Measurements from ENCODE around the gene GIPC3. TPM values are rescaled to one million over a fixed set of nuclear protein-coding genes. Genes with fewer than 3 reads are reported as not detected.

Gene GIPC3
- polyA plus RNA-seq, 1 donor: 1.6 TPM

GRCh38 chr19:3612901-3613741 lies 27.8 kb downstream of the GIPC3 start:
- peaks cover 20% of the 10 kb centered on the region for H3K9me3 ChIP-seq (ENCODE audit: control insufficient read depth, low read depth, low read length)
- no peak overlapping the region for H3K4me3 ChIP-seq (ENCODE audit: low read length)
- no peak for DNase-seq
- no peak overlapping the region for H3K27ac ChIP-seq (ENCODE audit: low read length)
- H3K36me3 ChIP-seq (ENCODE audit: control insufficient read depth, insufficient read depth, low read length): peaks cover 39% of the 10 kb centered on the region
- H3K27me3 ChIP-seq (ENCODE audit: control insufficient read depth, insufficient read depth, low read length): no peaks in the 10 kb centered on the region
- peaks cover 3% of the 10 kb centered on the region for H3K4me1 ChIP-seq (ENCODE audit: control insufficient read depth, insufficient read depth, low read length)
- WGBS (ENCODE audit: insufficient coverage, low lambda C conversion rate): no CpG with 5 or more reads among the region's 79 CpGs

GRCh38 chr19:3613818-3614661 lies 28.8 kb downstream of the GIPC3 start:
- no peak for DNase-seq
- Histone ChIP-seq H3K9me3 (ENCODE audit: control insufficient read depth, low read depth, low read length) (peaks cover 20% of the 10 kb centered on the region), H3K36me3 (ENCODE audit: control insufficient read depth, insufficient read depth, low read length) (peaks cover 44% of the 10 kb centered on the region), H3K4me3 (ENCODE audit: low read length) (no peak overlapping the region), H3K27me3 (ENCODE audit: control insufficient read depth, insufficient read depth, low read length) (no peaks in the 10 kb centered on the region), H3K27ac (ENCODE audit: low read length) (no peak overlapping the region), H3K4me1 (ENCODE audit: control insufficient read depth, insufficient read depth, low read length) (peaks cover 3% of the 10 kb centered on the region)
- WGBS (ENCODE audit: insufficient coverage, low lambda C conversion rate): no CpG with 5 or more reads among the region's 39 CpGs

- WGBS (ENCODE audit: insufficient coverage, low lambda C conversion rate): no CpG with 5 or more reads among the region's 18 CpGs
Observed at GRCh38 chr19:3614858-3615505, 29.7 kb downstream of the GIPC3 start.

GRCh38 chr19:3615524-3616135 lies 30.4 kb downstream of the GIPC3 start:
- Histone ChIP-seq H3K4me1 (ENCODE audit: control insufficient read depth, insufficient read depth, low read length) (peaks cover 3% of the 10 kb centered on the region), H3K27ac (ENCODE audit: low read length) (no peak overlapping the region), H3K27me3 (ENCODE audit: control insufficient read depth, insufficient read depth, low read length) (no peaks in the 10 kb centered on the region), H3K9me3 (ENCODE audit: control insufficient read depth, low read depth, low read length) (peaks cover 16% of the 10 kb centered on the region), H3K36me3 (ENCODE audit: control insufficient read depth, insufficient read depth, low read length) (peaks cover 58% of the 10 kb centered on the region), H3K4me3 (ENCODE audit: low read length) (no peak overlapping the region)
- DNase-seq: no peak
- 100% methylated on average over 1 of the region's 26 CpGs for WGBS (ENCODE audit: insufficient coverage, low lambda C conversion rate)

More at GRCh38 chr19:3614858-3615505, 29.7 kb downstream of the GIPC3 start:
- DNase-seq: no peak
- Histone ChIP-seq H3K27ac (ENCODE audit: low read length) (no peak overlapping the region), H3K4me3 (ENCODE audit: low read length) (no peak overlapping the region), H3K36me3 (ENCODE audit: control insufficient read depth, insufficient read depth, low read length) (peaks cover 52% of the 10 kb centered on the region), H3K27me3 (ENCODE audit: control insufficient read depth, insufficient read depth, low read length) (no peaks in the 10 kb centered on the region), H3K9me3 (ENCODE audit: control insufficient read depth, low read depth, low read length) (peaks cover 16% of the 10 kb centered on the region), H3K4me1 (ENCODE audit: control insufficient read depth, insufficient read depth, low read length) (peaks cover 3% of the 10 kb centered on the region)

GRCh38 chr19:3617463-3617862 lies 32.2 kb downstream of the GIPC3 start:
- Histone ChIP-seq H3K4me1 (ENCODE audit: control insufficient read depth, insufficient read depth, low read length) (peaks cover 3% of the 10 kb centered on the region), H3K27me3 (ENCODE audit: control insufficient read depth, insufficient read depth, low read length) (no peaks in the 10 kb centered on the region), H3K4me3 (ENCODE audit: low read length) (no peak overlapping the region), H3K9me3 (ENCODE audit: control insufficient read depth, low read depth, low read length) (peaks cover 4% of the 10 kb centered on the region), H3K36me3 (ENCODE audit: control insufficient read depth, insufficient read depth, low read length) (peaks cover 56% of the 10 kb centered on the region), H3K27ac (ENCODE audit: low read length) (no peak overlapping the region)
- DNase-seq: no peak
- no CpG with 5 or more reads among the region's 19 CpGs for WGBS (ENCODE audit: insufficient coverage, low lambda C conversion rate)

- Histone ChIP-seq H3K4me3 (ENCODE audit: low read length) (no peak overlapping the region), H3K9me3 (ENCODE audit: control insufficient read depth, low read depth, low read length) (peaks cover 3% of the 10 kb centered on the region), H3K27ac (ENCODE audit: low read length) (no peak overlapping the region), H3K27me3 (ENCODE audit: control insufficient read depth, insufficient read depth, low read length) (no peaks in the 10 kb centered on the region), H3K36me3 (ENCODE audit: control insufficient read depth, insufficient read depth, low read length) (peaks cover 56% of the 10 kb centered on the region), H3K4me1 (ENCODE audit: control insufficient read depth, insufficient read depth, low read length) (peaks cover 3% of the 10 kb centered on the region)
- no CpG with 5 or more reads among the region's 31 CpGs for WGBS (ENCODE audit: insufficient coverage, low lambda C conversion rate)
- DNase-seq: no peak
Observed at GRCh38 chr19:3618144-3618810, 33.0 kb downstream of the GIPC3 start.

- Histone ChIP-seq H3K36me3 (ENCODE audit: control insufficient read depth, insufficient read depth, low read length) (peaks cover 59% of the 10 kb centered on the region), H3K4me1 (ENCODE audit: control insufficient read depth, insufficient read depth, low read length) (no peaks in the 10 kb centered on the region), H3K4me3 (ENCODE audit: low read length) (no peak overlapping the region), H3K27ac (ENCODE audit: low read length) (no peak overlapping the region), H3K27me3 (ENCODE audit: control insufficient read depth, insufficient read depth, low read length) (no peaks in the 10 kb centered on the region), H3K9me3 (ENCODE audit: control insufficient read depth, low read depth, low read length) (no peaks in the 10 kb centered on the region)
- WGBS (ENCODE audit: insufficient coverage, low lambda C conversion rate): no CpG with 5 or more reads among the region's 31 CpGs
- no peak for DNase-seq
Observed at GRCh38 chr19:3618811-3619630, 33.7 kb downstream of the GIPC3 start.

GRCh38 chr19:3619631-3620012 lies 34.3 kb downstream of the GIPC3 start:
- no peak overlapping the region for H3K4me3 ChIP-seq (ENCODE audit: low read length)
- WGBS (ENCODE audit: insufficient coverage, low lambda C conversion rate): no CpG with 5 or more reads among the region's 17 CpGs
- no peaks in the 10 kb centered on the region for H3K9me3 ChIP-seq (ENCODE audit: control insufficient read depth, low read depth, low read length)
- no peaks in the 10 kb centered on the region for H3K4me1 ChIP-seq (ENCODE audit: control insufficient read depth, insufficient read depth, low read length)
- no peak for DNase-seq
- H3K27ac ChIP-seq (ENCODE audit: low read length): no peak overlapping the region
- H3K36me3 ChIP-seq (ENCODE audit: control insufficient read depth, insufficient read depth, low read length): peaks cover 58% of the 10 kb centered on the region
- H3K27me3 ChIP-seq (ENCODE audit: control insufficient read depth, insufficient read depth, low read length): no peaks in the 10 kb centered on the region

GRCh38 chr19:3620145-3620816 lies 35.0 kb downstream of the GIPC3 start:
- H3K27me3 ChIP-seq (ENCODE audit: control insufficient read depth, insufficient read depth, low read length): no peaks in the 10 kb centered on the region
- H3K9me3 ChIP-seq (ENCODE audit: control insufficient read depth, low read depth, low read length): no peaks in the 10 kb centered on the region
- peaks cover 1% of the 10 kb centered on the region for H3K4me1 ChIP-seq (ENCODE audit: control insufficient read depth, insufficient read depth, low read length)
- no peak for DNase-seq
- no CpG with 5 or more reads among the region's 19 CpGs for WGBS (ENCODE audit: insufficient coverage, low lambda C conversion rate)
- no peak overlapping the region for H3K4me3 ChIP-seq (ENCODE audit: low read length)
- peaks cover 55% of the 10 kb centered on the region for H3K36me3 ChIP-seq (ENCODE audit: control insufficient read depth, insufficient read depth, low read length)
- no peak overlapping the region for H3K27ac ChIP-seq (ENCODE audit: low read length)
